WTC11 (cell line): Measurements from ENCODE around the gene IL36RN.

Experiments used
- AFF4 ChIP-seq: sonication (generic); formaldehyde crosslinking; IDR thresholded peaks from 2 replicates; pipeline ENCODE4 v1.8.1; 2023; ENCODE audit warnings: mild to moderate bottlenecking, missing genetic modification reagents, borderline replicate concordance
- CTCF ChIP-seq: fragments of 200-600 bp; IDR thresholded peaks from 2 replicates; pipeline ENCODE4 v1.8.0; 2022; ENCODE audit warnings: antibody characterized with exemption
- ETV6 ChIP-seq: sonication (generic); formaldehyde crosslinking; IDR thresholded peaks from 2 replicates; pipeline ENCODE4 v1.8.1; 2022; ENCODE audit warnings: mild to moderate bottlenecking, missing genetic modification reagents

- TF ChIP-seq AFF4 (CRISPR knock-in tag) (no peak), ETV6 (CRISPR knock-in tag) (no peak), CTCF (no peak)
These were observed 20.1 kb downstream of the IL36RN start for GRCh38 chr2:113079131-113079530.
